GM23248 (cell line): ENCODE results near the gene DGKG. TPM values are rescaled to one million over a fixed set of nuclear protein-coding genes. Genes with fewer than 3 reads are reported as not detected.

Source experiments
- DNase-seq: peaks from one replicate; pipeline ENCODE4 v3.0.0-alpha.2; 2015
- H2AFZ ChIP-seq: fragments of 200-600 bp; sonication (generic); 2 replicates; pipeline ENCODE4 v1.6.1; 2016; ENCODE audit warnings: antibody characterized with exemption
- H3F3A ChIP-seq: fragments of 200-600 bp; sonication (generic); 2 replicates; pipeline ENCODE4 v1.6.1; 2016; ENCODE audit warnings: mild to moderate bottlenecking, antibody characterized with exemption, mixed run types; ENCODE audit not compliant: insufficient read depth
- H3K27ac ChIP-seq: fragments of 200-600 bp; sonication (generic); 2 replicates; pipeline ENCODE4 v1.5.1; 2016; ENCODE audit warnings: mild to moderate bottlenecking
- H3K27me3 ChIP-seq: fragments of 200-600 bp; sonication (generic); replicated peaks from 2 replicates; pipeline ENCODE4 v1.6.1; 2016; ENCODE audit warnings: mild to moderate bottlenecking; ENCODE audit not compliant: insufficient read depth
- H3K36me3 ChIP-seq: fragments of 200-600 bp; sonication (generic); 2 replicates; pipeline ENCODE4 v1.6.1; 2016; ENCODE audit warnings: low read depth, mild to moderate bottlenecking
- H3K4me1 ChIP-seq: fragments of 200-600 bp; sonication (generic); 2 replicates; pipeline ENCODE4 v1.6.1; 2016; ENCODE audit warnings: mild to moderate bottlenecking; ENCODE audit not compliant: insufficient read depth
- H3K4me2 ChIP-seq: fragments of 200-600 bp; sonication (generic); one replicate; pipeline ENCODE4 v1.6.1; 2016; ENCODE audit warnings: mild to moderate bottlenecking; ENCODE audit not compliant: unreplicated experiment
- H3K4me3 ChIP-seq: fragments of 200-600 bp; sonication (generic); 2 replicates; pipeline ENCODE4 v1.5.1; 2016; ENCODE audit warnings: mild to moderate bottlenecking
- H3K79me2 ChIP-seq: fragments of 200-600 bp; sonication (generic); 2 replicates; pipeline ENCODE4 v1.6.1; 2016; ENCODE audit warnings: mild to moderate bottlenecking; ENCODE audit not compliant: insufficient read depth
- H3K9ac ChIP-seq: fragments of 200-600 bp; sonication (generic); 2 replicates; pipeline ENCODE4 v1.6.1; 2016; ENCODE audit warnings: mild to moderate bottlenecking
- H3K9me2 ChIP-seq: fragments of 200-600 bp; sonication (generic); 2 replicates; pipeline ENCODE4 v1.6.1; 2016; ENCODE audit warnings: mixed run types, mild to moderate bottlenecking, moderate library complexity; ENCODE audit not compliant: insufficient read depth
- H3K9me3 ChIP-seq: fragments of 200-600 bp; sonication (generic); one replicate; pipeline ENCODE4 v1.6.1; 2017; ENCODE audit warnings: low read depth
- H4K20me1 ChIP-seq: fragments of 200-600 bp; sonication (generic); 2 replicates; pipeline ENCODE4 v1.6.0; 2016; ENCODE audit not compliant: insufficient read depth
- EZH2 ChIP-seq: fragments of 200-600 bp; sonication (generic); IDR thresholded peaks from 2 replicates; pipeline ENCODE4 v1.6.1; 2018; ENCODE audit warnings: antibody characterized with exemption, mild to moderate bottlenecking; ENCODE audit not compliant: insufficient read depth, poor library complexity, severe bottlenecking
- EZH2phosphoT487 ChIP-seq: fragments of 200-600 bp; sonication (generic); IDR thresholded peaks from 2 replicates; pipeline ENCODE4 v1.6.1; 2018; ENCODE audit warnings: antibody characterized with exemption, moderate library complexity, mild to moderate bottlenecking, low read depth; ENCODE audit not compliant: insufficient read depth
- WGBS, 2 experiments: methylation state at CpG; one replicate each; pipeline ENCODE4 v1.1.6; 2015 to 2017; ENCODE audit warnings: low lambda C conversion rate in 2 of 2, low coverage in 1 of 2; ENCODE audit errors: missing lambda C conversion rate in 2 of 2; 5-methylcytosine and 5-hydroxymethylcytosine counted together
- in situ Hi-C: fragments of 300-500 bp; cut with MboI; formaldehyde crosslinking; loops from 2 replicates; pipeline ENCODE4 v1.15.0; 2020
- polyA plus RNA-seq: library from polyadenylated mRNA; unstranded; fragments of >200 nt; fragmentation: Nextera tagmentation; extraction: Ambion mirVana; gene quantifications from 2 replicates; pipeline ENCODE4 v1.2.1, GENCODE V29; 2016
- total RNA-seq: library from RNA; depleted of rRNA; stranded (reverse); fragments of >200 nt; shearing (Covaris generic); gene quantifications from 2 replicates; pipeline ENCODE4 v1.2.3, GENCODE V29; 2014

The DGKG gene
- total and polyA plus RNA-seq, 2 experiments from 2014 or later: not detected

GRCh38 chr3:186173224-186173815, 188.7 kb downstream of the DGKG start:
- Histone ChIP-seq H4K20me1 (no peaks in the 10 kb centered on the region), H3K4me1 (no peaks in the 10 kb centered on the region), H3K79me2 (no peaks in the 10 kb centered on the region), H3K36me3 (no peaks in the 10 kb centered on the region), H3F3A (no peaks in the 10 kb centered on the region), H3K9me3 (no peaks in the 10 kb centered on the region), H3K4me2 (no peak overlapping the region), H3K9ac (no peak overlapping the region), H2AFZ (no peak overlapping the region), H3K27ac (no peak overlapping the region), H3K4me3 (no peak overlapping the region), H3K9me2 (no peaks in the 10 kb centered on the region), H3K27me3 (peaks cover 43% of the 10 kb centered on the region)
- WGBS, 2 experiments: 50 to 54% methylated on average over 9 of the region's 9 CpGs
- DNase-seq: no peak
- no peak for TF ChIP-seq EZH2
- no peak for TF ChIP-seq EZH2phosphoT487
- in situ Hi-C loops: no loop called here

GRCh38 chr3:186172353-186172752, 189.7 kb downstream of the DGKG start:
- H3F3A ChIP-seq: no peaks in the 10 kb centered on the region
- H3K4me2 ChIP-seq: no peak overlapping the region
- H3K36me3 ChIP-seq: no peaks in the 10 kb centered on the region
- WGBS, 2 experiments: 26 to 30% methylated on average over 2 of the region's 2 CpGs
- no peaks in the 10 kb centered on the region for H3K79me2 ChIP-seq
- no peak overlapping the region for H3K4me3 ChIP-seq
- DNase-seq: no peak
- no peaks in the 10 kb centered on the region for H3K4me1 ChIP-seq
- H3K9me2 ChIP-seq: no peaks in the 10 kb centered on the region
- H3K27me3 ChIP-seq: peaks cover 49% of the 10 kb centered on the region
- in situ Hi-C loops: no loop called here
- no peak overlapping the region for H3K9ac ChIP-seq
- no peaks in the 10 kb centered on the region for H4K20me1 ChIP-seq
- H3K27ac ChIP-seq: no peak overlapping the region
- no peak for TF ChIP-seq EZH2phosphoT487
- no peak for TF ChIP-seq EZH2
- H2AFZ ChIP-seq: no peak overlapping the region
- no peaks in the 10 kb centered on the region for H3K9me3 ChIP-seq

GRCh38 chr3:186171521-186171920, 190.5 kb downstream of the DGKG start:
- H3K9me3 ChIP-seq: no peaks in the 10 kb centered on the region
- no peak overlapping the region for H3K4me2 ChIP-seq
- H3K27me3 ChIP-seq: peaks cover 45% of the 10 kb centered on the region
- H2AFZ ChIP-seq: no peak overlapping the region
- H3K4me1 ChIP-seq: no peaks in the 10 kb centered on the region
- DNase-seq: no peak
- in situ Hi-C loops: no loop called here
- H3K9me2 ChIP-seq: no peaks in the 10 kb centered on the region
- 58 to 76% methylated on average over 2 of the region's 2 CpGs for WGBS, 2 experiments
- H3K4me3 ChIP-seq: no peak overlapping the region
- H3K27ac ChIP-seq: no peak overlapping the region
- H4K20me1 ChIP-seq: no peaks in the 10 kb centered on the region
- TF ChIP-seq EZH2 (no peak), EZH2phosphoT487 (no peak)
- H3K9ac ChIP-seq: no peak overlapping the region
- H3F3A ChIP-seq: no peaks in the 10 kb centered on the region
- H3K79me2 ChIP-seq: no peaks in the 10 kb centered on the region
- H3K36me3 ChIP-seq: no peaks in the 10 kb centered on the region

- Histone ChIP-seq H4K20me1 (no peaks in the 10 kb centered on the region), H3K27ac (no peak overlapping the region), H3K9me3 (no peaks in the 10 kb centered on the region), H3K9me2 (no peaks in the 10 kb centered on the region), H3K4me2 (no peak overlapping the region), H3K27me3 (peaks cover 44% of the 10 kb centered on the region), H3K79me2 (no peaks in the 10 kb centered on the region), H2AFZ (no peak overlapping the region), H3K9ac (no peak overlapping the region), H3K4me3 (no peak overlapping the region), H3F3A (no peaks in the 10 kb centered on the region), H3K4me1 (no peaks in the 10 kb centered on the region), H3K36me3 (no peaks in the 10 kb centered on the region)
- in situ Hi-C loops: no loop called here
- 23 to 26% methylated on average over 2 of the region's 2 CpGs for WGBS, 2 experiments
- no peak for DNase-seq
- no peak for TF ChIP-seq EZH2phosphoT487
- no peak for TF ChIP-seq EZH2
Measured at GRCh38 chr3:186170516-186170915, 191.5 kb downstream of the DGKG start.

- H3K4me2 ChIP-seq: no peak overlapping the region
- TF ChIP-seq EZH2: no peak
- no peak for TF ChIP-seq EZH2phosphoT487
- H3K9me2 ChIP-seq: no peaks in the 10 kb centered on the region
- H3K4me3 ChIP-seq: no peak overlapping the region
- H2AFZ ChIP-seq: no peak overlapping the region
- no peak for DNase-seq
- in situ Hi-C loops: no loop called here
- no peaks in the 10 kb centered on the region for H3K9me3 ChIP-seq
- H3K36me3 ChIP-seq: no peaks in the 10 kb centered on the region
- H3K27me3 ChIP-seq: peaks cover 39% of the 10 kb centered on the region
- no peaks in the 10 kb centered on the region for H3F3A ChIP-seq
- H3K27ac ChIP-seq: no peak overlapping the region
- no peak overlapping the region for H3K9ac ChIP-seq
- no peaks in the 10 kb centered on the region for H4K20me1 ChIP-seq
- 24 to 33% methylated on average over 2 of the region's 2 CpGs for WGBS, 2 experiments
- no peaks in the 10 kb centered on the region for H3K4me1 ChIP-seq
- H3K79me2 ChIP-seq: no peaks in the 10 kb centered on the region
Measured at GRCh38 chr3:186169379-186169778, 192.7 kb downstream of the DGKG start.
